HepG2 (cell line): Measurements from ENCODE around the gene LAMB2. TPM values are rescaled to one million over a fixed set of nuclear protein-coding genes. Genes with fewer than 3 reads are reported as not detected.

Experiments used
- CENPT ChIP-seq: sonication (generic); formaldehyde crosslinking; IDR thresholded peaks from 2 replicates; pipeline ENCODE4 v1.8.0; 2022; ENCODE audit warnings: low read depth, mild to moderate bottlenecking, moderate library complexity, missing genetic modification reagents
- CREBL2 ChIP-seq: sonication (generic); formaldehyde crosslinking; IDR thresholded peaks from 2 replicates; pipeline ENCODE4 v1.8.1; 2023; ENCODE audit warnings: missing genetic modification reagents, mild to moderate bottlenecking, borderline replicate concordance
- DMTF1 ChIP-seq: sonication (generic); formaldehyde crosslinking; IDR thresholded peaks from 2 replicates; pipeline ENCODE4 v1.4.0; 2020; ENCODE audit warnings: mild to moderate bottlenecking, missing genetic modification reagents
- GZF1 ChIP-seq: sonication (generic); formaldehyde crosslinking; IDR thresholded peaks from 2 replicates; pipeline ENCODE4 v1.5.1; 2020; ENCODE audit warnings: mild to moderate bottlenecking, missing genetic modification reagents
- HNRNPL ChIP-seq: fragments of 200-400 bp; formaldehyde crosslinking; IDR thresholded peaks from 2 replicates; pipeline ENCODE4 v1.6.1; 2017; ENCODE audit warnings: mild to moderate bottlenecking, low read depth, low read length
- NBN ChIP-seq: fragments of 450-650 bp; conservative IDR thresholded peaks from 2 replicates; pipeline ENCODE4 v1.6.1; 2017
- NCOA1 ChIP-seq: sonication (generic); formaldehyde crosslinking; IDR thresholded peaks from 2 replicates; pipeline ENCODE4 v1.9.0; 2021; ENCODE audit warnings: missing genetic modification reagents
- RAD51 ChIP-seq: fragments of 450-650 bp; IDR thresholded peaks from 2 replicates; pipeline ENCODE4 v1.6.1; 2016; ENCODE audit warnings: borderline replicate concordance
- RFX3 ChIP-seq: IDR thresholded peaks from 2 replicates; pipeline ENCODE4 v1.6.1; 2016; ENCODE audit warnings: missing biosample characterization, missing genetic modification reagents
- SP2 ChIP-seq: sonication (generic); formaldehyde crosslinking; IDR thresholded peaks from 2 replicates; pipeline ENCODE4 v1.5.1; 2020; ENCODE audit warnings: mild to moderate bottlenecking, missing genetic modification reagents
- YEATS4 ChIP-seq: sonication (generic); formaldehyde crosslinking; IDR thresholded peaks from 2 replicates; pipeline ENCODE4 v1.4.0; 2020; ENCODE audit warnings: missing genetic modification reagents, borderline replicate concordance
- ZEB1 ChIP-seq: IDR thresholded peaks from 2 replicates; pipeline ENCODE4 v1.6.1; 2012; ENCODE audit warnings: mild to moderate bottlenecking, low read depth, inconsistent platforms; ENCODE audit not compliant: insufficient replicate concordance
- ZNF263 ChIP-seq: sonication (generic); formaldehyde crosslinking; IDR thresholded peaks from 2 replicates; pipeline ENCODE4 v1.4.0; 2020; ENCODE audit warnings: missing genetic modification reagents
- ZNF274 ChIP-seq: sonication (generic); formaldehyde crosslinking; IDR thresholded peaks from 2 replicates; pipeline ENCODE4 v1.5.1; 2020; ENCODE audit warnings: mild to moderate bottlenecking, missing genetic modification reagents
- ZNF333 ChIP-seq: sonication (generic); formaldehyde crosslinking; IDR thresholded peaks from 2 replicates; pipeline ENCODE4 v1.4.0; 2020; ENCODE audit warnings: mild to moderate bottlenecking, missing genetic modification reagents, borderline replicate concordance
- ZNF557 ChIP-seq: sonication (generic); formaldehyde crosslinking; IDR thresholded peaks from 2 replicates; pipeline ENCODE4 v1.4.0; 2020; ENCODE audit warnings: missing genetic modification reagents
- polyA plus RNA-seq, 8 experiments: library from polyadenylated mRNA; depleted of rRNA in 3 of 8; stranded (reverse) in 7 of 8; unstranded in 1 of 8; fragments of >200 nt; fragmentation: Illumina TruSeq in 4 of 8; extraction: Trizol in 4 of 8; gene quantifications; 2 replicates each; pipeline versions ENCODE4 v1.2.1 to v1.2.3, GENCODE V29; 2011 to 2016; ENCODE audit warnings: low read depth in 4 of 8, missing spikeins in 1 of 8, mixed read lengths in 1 of 8; ENCODE audit not compliant: insufficient read depth in 1 of 8
- total RNA-seq, 5 experiments: library from RNA; depleted of rRNA; stranded (reverse); fragments of >200 nt; fragmentation: Illumina TruSeq; extraction: Trizol; gene quantifications; 2 replicates each; pipeline ENCODE4 v1.2.3, GENCODE V29; 2016; ENCODE audit warnings: low read depth in 1 of 5
- TF ChIP-seq, protein P1 (sequence below): sonication (generic); formaldehyde crosslinking; IDR thresholded peaks from 2 replicates; pipeline ENCODE4 v1.5.1; 2020; ENCODE audit warnings: mild to moderate bottlenecking, missing genetic modification reagents, moderate library complexity
- TF ChIP-seq, protein P2 (sequence below): sonication (generic); formaldehyde crosslinking; conservative IDR thresholded peaks from 2 replicates; pipeline ENCODE4 v1.8.1; 2023; ENCODE audit warnings: missing genetic modification reagents
- TF ChIP-seq, protein P3 (sequence below): sonication (generic); formaldehyde crosslinking; IDR thresholded peaks from 2 replicates; pipeline ENCODE4 v1.5.1; 2020; ENCODE audit warnings: missing genetic modification reagents, mild to moderate bottlenecking, borderline replicate concordance

LAMB2 gene
- total and polyA plus RNA-seq, 2 of the 13 experiments (the other 11 are each of a cell fraction or from before 2014, with no cell fraction given), result 208 to 443 TPM

- TF ChIP-seq CREBL2 (no peak), SP2 (CRISPR knock-in tag) (no peak), CENPT (CRISPR knock-in tag) (no peak), RFX3 (CRISPR knock-in tag) (no peak), ZNF274 (0 out of 2 replicates have a peak, but pooled peaks have one; percentile 59), ZNF557 (CRISPR knock-in tag) (no peak), ZEB1 (no peak), NBN (no peak), ZNF263 (CRISPR knock-in tag) (no peak), HNRNPL (peak; percentile 91), GZF1 (CRISPR knock-in tag) (no peak), DMTF1 (CRISPR knock-in tag) (no peak), YEATS4 (no peak), NCOA1 (CRISPR knock-in tag) (no peak), RAD51 (no peak), ZNF333 (CRISPR knock-in tag) (no peak)
- TF ChIP-seq, protein P1, sequence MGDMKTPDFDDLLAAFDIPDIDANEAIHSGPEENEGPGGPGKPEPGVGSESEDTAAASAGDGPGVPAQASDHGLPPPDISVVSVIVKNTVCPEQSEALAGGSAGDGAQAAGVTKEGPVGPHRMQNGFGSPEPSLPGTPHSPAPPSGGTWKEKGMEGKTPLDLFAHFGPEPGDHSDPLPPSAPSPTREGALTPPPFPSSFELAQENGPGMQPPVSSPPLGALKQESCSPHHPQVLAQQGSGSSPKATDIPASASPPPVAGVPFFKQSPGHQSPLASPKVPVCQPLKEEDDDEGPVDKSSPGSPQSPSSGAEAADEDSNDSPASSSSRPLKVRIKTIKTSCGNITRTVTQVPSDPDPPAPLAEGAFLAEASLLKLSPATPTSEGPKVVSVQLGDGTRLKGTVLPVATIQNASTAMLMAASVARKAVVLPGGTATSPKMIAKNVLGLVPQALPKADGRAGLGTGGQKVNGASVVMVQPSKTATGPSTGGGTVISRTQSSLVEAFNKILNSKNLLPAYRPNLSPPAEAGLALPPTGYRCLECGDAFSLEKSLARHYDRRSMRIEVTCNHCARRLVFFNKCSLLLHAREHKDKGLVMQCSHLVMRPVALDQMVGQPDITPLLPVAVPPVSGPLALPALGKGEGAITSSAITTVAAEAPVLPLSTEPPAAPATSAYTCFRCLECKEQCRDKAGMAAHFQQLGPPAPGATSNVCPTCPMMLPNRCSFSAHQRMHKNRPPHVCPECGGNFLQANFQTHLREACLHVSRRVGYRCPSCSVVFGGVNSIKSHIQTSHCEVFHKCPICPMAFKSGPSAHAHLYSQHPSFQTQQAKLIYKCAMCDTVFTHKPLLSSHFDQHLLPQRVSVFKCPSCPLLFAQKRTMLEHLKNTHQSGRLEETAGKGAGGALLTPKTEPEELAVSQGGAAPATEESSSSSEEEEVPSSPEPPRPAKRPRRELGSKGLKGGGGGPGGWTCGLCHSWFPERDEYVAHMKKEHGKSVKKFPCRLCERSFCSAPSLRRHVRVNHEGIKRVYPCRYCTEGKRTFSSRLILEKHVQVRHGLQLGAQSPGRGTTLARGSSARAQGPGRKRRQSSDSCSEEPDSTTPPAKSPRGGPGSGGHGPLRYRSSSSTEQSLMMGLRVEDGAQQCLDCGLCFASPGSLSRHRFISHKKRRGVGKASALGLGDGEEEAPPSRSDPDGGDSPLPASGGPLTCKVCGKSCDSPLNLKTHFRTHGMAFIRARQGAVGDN, result peak; percentile 67
- TF ChIP-seq, protein P2, sequence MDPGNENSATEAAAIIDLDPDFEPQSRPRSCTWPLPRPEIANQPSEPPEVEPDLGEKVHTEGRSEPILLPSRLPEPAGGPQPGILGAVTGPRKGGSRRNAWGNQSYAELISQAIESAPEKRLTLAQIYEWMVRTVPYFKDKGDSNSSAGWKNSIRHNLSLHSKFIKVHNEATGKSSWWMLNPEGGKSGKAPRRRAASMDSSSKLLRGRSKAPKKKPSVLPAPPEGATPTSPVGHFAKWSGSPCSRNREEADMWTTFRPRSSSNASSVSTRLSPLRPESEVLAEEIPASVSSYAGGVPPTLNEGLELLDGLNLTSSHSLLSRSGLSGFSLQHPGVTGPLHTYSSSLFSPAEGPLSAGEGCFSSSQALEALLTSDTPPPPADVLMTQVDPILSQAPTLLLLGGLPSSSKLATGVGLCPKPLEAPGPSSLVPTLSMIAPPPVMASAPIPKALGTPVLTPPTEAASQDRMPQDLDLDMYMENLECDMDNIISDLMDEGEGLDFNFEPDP, result no peak
- TF ChIP-seq, protein P3, sequence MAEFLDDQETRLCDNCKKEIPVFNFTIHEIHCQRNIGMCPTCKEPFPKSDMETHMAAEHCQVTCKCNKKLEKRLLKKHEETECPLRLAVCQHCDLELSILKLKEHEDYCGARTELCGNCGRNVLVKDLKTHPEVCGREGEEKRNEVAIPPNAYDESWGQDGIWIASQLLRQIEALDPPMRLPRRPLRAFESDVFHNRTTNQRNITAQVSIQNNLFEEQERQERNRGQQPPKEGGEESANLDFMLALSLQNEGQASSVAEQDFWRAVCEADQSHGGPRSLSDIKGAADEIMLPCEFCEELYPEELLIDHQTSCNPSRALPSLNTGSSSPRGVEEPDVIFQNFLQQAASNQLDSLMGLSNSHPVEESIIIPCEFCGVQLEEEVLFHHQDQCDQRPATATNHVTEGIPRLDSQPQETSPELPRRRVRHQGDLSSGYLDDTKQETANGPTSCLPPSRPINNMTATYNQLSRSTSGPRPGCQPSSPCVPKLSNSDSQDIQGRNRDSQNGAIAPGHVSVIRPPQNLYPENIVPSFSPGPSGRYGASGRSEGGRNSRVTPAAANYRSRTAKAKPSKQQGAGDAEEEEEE (CRISPR knock-in tag), result no peak
Measured at GRCh38 chr3:49172551-49173041, 39.7 kb upstream of the LAMB2 start (continued).
